Smooth muscle cell of the umbilical artery (primary cell): ENCODE data around the gene CCNG2. TPM values are rescaled to one million over a fixed set of nuclear protein-coding genes. Genes with fewer than 3 reads are reported as not detected.

ENCODE experiments used
- total RNA-seq: library from RNA; depleted of rRNA; stranded (reverse); fragments of >200 nt; gene quantifications from 2 replicates; pipeline ENCODE4 v1.2.3, GENCODE V29; 2014

CCNG2 gene
- 33.8 and 57.0 TPM in 2 replicates for total RNA-seq

DNA sequence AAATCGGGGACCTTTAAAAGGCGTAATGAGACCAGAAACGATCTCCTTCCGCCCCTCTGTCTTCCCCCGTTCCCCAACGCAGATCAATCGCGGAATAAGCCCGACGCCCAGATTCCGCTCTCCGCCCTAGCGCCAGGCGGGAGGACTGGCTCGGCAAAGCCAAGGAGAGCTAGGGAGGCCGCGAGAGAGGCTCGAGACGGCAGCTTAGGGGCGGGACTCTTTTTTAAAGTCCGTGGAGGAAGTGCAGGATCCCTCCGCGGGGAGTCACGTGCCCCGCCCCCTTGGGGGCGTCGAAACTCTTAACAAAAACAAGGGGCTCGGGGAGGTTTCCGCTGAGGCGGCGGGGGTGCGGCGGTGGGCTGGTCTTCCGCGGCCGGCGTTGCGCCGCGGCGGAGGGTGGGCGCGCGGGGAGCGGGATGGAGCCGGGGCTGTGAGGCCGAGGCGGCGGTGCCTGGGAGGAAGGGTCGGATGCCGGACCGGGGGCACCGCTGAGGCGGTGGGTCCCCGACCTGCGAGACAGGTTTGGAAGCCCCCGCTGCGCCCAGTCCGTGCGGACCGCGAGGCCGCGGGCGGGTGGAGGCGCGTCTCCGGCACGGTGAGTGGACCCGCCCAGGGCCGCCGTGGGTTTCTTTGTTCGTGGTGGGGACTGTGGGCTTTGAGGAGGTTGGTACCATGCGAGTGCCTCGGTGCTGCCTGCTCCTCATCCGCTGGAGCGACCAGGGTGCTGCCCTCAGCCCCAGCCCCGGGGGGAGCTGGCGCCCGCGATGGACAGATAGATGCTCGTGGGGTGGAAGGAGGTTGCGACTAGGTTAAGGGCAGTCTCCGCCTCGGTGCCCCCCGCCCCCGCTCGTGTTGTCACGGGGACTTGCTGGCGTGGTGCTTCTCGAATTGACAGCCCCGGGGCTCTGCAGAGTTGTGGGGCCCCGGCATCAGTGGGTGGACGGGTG lies at the start of gene CCNG2:
CCNG2 (plus strand) TSS at position 296 of the 947 bp plus-strand sequence. CDS start 1,326 bp downstream, outside the sequence.

Other genes starting within 250 kb of the CCNG2 start
- 178 and 313 TPM in 2 replicates for gene SEPTIN11, start 207.5 kb upstream of the CCNG2 start, total RNA-seq
- 144 and 158 TPM in 2 replicates for gene CCNI, start 81.2 kb upstream of the CCNG2 start, total RNA-seq